ENCODE measurements around the gene DLGAP1. TPM values are rescaled to one million over a fixed set of nuclear protein-coding genes. Genes with fewer than 3 reads are reported as not detected.

Gene DLGAP1
- total RNA-seq, 1 donor from 2014 or later = 3.7 TPM

- TF ChIP-seq CTCF (conservative IDR thresholded peaks at IDR 0.05) = no peak
- no peak for DNase-seq (ENCODE audit: extremely low spot score, unreplicated experiment)
- H3K9me3 Mint-ChIP-seq = peaks cover 11% of the 10 kb centered on the region
Observed at GRCh38 chr18:4181086-4181485, 274.0 kb downstream of the DLGAP1 start.

GRCh38 chr18:4172196-4173100 lies 282.7 kb downstream of the DLGAP1 start:
- Mint-ChIP-seq H3K9me3 (peaks cover 7% of the 10 kb centered on the region), H3K4me1 (ENCODE audit: unreplicated experiment) (no peaks in the 10 kb centered on the region), H3K27ac (no peak overlapping the region), H3K27me3 (no peaks in the 10 kb centered on the region), H3K4me3 (no peak overlapping the region), H3K36me3 (no peaks in the 10 kb centered on the region)
- no peak for TF ChIP-seq CTCF (conservative IDR thresholded peaks at IDR 0.05)
- no peak for DNase-seq (ENCODE audit: extremely low spot score, unreplicated experiment)

More at GRCh38 chr18:4181086-4181485, 274.0 kb downstream of the DLGAP1 start:
- no peak overlapping the region for H3K4me3 Mint-ChIP-seq
- H3K36me3 Mint-ChIP-seq = no peaks in the 10 kb centered on the region
- H3K27me3 Mint-ChIP-seq = no peaks in the 10 kb centered on the region
- no peak overlapping the region for H3K27ac Mint-ChIP-seq
- H3K4me1 Mint-ChIP-seq (ENCODE audit: unreplicated experiment) = no peaks in the 10 kb centered on the region

GRCh38 chr18:4157352-4157751 lies 297.8 kb downstream of the DLGAP1 start:
- Mint-ChIP-seq H3K36me3 (no peaks in the 10 kb centered on the region), H3K27me3 (no peaks in the 10 kb centered on the region), H3K27ac (no peak overlapping the region), H3K4me1 (ENCODE audit: unreplicated experiment) (no peaks in the 10 kb centered on the region), H3K9me3 (no peaks in the 10 kb centered on the region), H3K4me3 (no peak overlapping the region)
- TF ChIP-seq CTCF (conservative IDR thresholded peaks at IDR 0.05) = no peak
- no peak for DNase-seq (ENCODE audit: extremely low spot score, unreplicated experiment)

- H3K27me3 Mint-ChIP-seq = no peaks in the 10 kb centered on the region
- no peak for TF ChIP-seq CTCF (conservative IDR thresholded peaks at IDR 0.05)
- H3K36me3 Mint-ChIP-seq = no peaks in the 10 kb centered on the region
- H3K4me3 Mint-ChIP-seq = no peak overlapping the region
- H3K9me3 Mint-ChIP-seq = no peaks in the 10 kb centered on the region
- H3K27ac Mint-ChIP-seq = no peak overlapping the region
- DNase-seq (ENCODE audit: extremely low spot score, unreplicated experiment) = no peak
- H3K4me1 Mint-ChIP-seq (ENCODE audit: unreplicated experiment) = no peaks in the 10 kb centered on the region
Observed at GRCh38 chr18:4146797-4147196, 308.3 kb downstream of the DLGAP1 start.

- Mint-ChIP-seq H3K4me3 (no peak overlapping the region), H3K27me3 (no peaks in the 10 kb centered on the region), H3K36me3 (no peaks in the 10 kb centered on the region), H3K9me3 (no peaks in the 10 kb centered on the region), H3K27ac (no peak overlapping the region), H3K4me1 (ENCODE audit: unreplicated experiment) (no peaks in the 10 kb centered on the region)
- no peak for TF ChIP-seq CTCF (conservative IDR thresholded peaks at IDR 0.05)
- DNase-seq (ENCODE audit: extremely low spot score, unreplicated experiment) = no peak
Observed at GRCh38 chr18:4144201-4144600, 310.9 kb downstream of the DLGAP1 start.

Data from type B pancreatic cell (in vitro differentiated cells).